Stomach (tissue), 9 donors: ENCODE measurements around the gene TMEM150A. TPM values are rescaled to one million over a fixed set of nuclear protein-coding genes. Genes with fewer than 3 reads are reported as not detected.
A peak's percentile ranks its signal among the peaks of the same experiment; 100 is the strongest.

Source experiments
- DNase-seq, 2 donors: peaks; one replicate each; pipeline versions ENCODE4 v3.0.0 to v3.0.0-alpha.2; 2013 to 2019
- H3K27ac ChIP-seq, 5 donors: fragments of 200-600 bp in 4 of 5; sonication (generic) in 4 of 5; one replicate each; pipeline ENCODE4 v1.5.1; 2013 to 2019; ENCODE audit warnings: mild to moderate bottlenecking in 1 of 5, moderate library complexity in 1 of 5
- H3K27me3 ChIP-seq, 3 donors: fragments of 200-600 bp; sonication (generic); one replicate each; pipeline ENCODE4 v1.5.1; 2017 to 2019; ENCODE audit warnings: mixed run types in 1 of 3
- H3K36me3 ChIP-seq, 4 donors: fragments of 200-600 bp; sonication (generic); 1 replicate in 3 of 4; 2 replicates in 1 of 4; pipeline ENCODE4 v1.5.1; 2016 to 2019
- H3K4me1 ChIP-seq, 4 donors: fragments of 200-600 bp; sonication (generic); one replicate each; pipeline ENCODE4 v1.5.1; 2016 to 2019
- H3K4me3 ChIP-seq, 4 donors: fragments of 200-600 bp; sonication (generic) in 3 of 4; one replicate each; pipeline ENCODE4 v1.5.1; 2016 to 2019; ENCODE audit warnings: mild to moderate bottlenecking in 1 of 4
- H3K9me3 ChIP-seq, 4 donors: fragments of 200-600 bp; sonication (generic); one replicate each; pipeline ENCODE4 v1.5.1; 2016 to 2019
- CTCF ChIP-seq, 7 experiments: fragments of 450-650 bp in 4 of 7; fragments of 200-600 bp in 3 of 7; sonication (generic) in 3 of 7; IDR thresholded peaks; one replicate each; pipeline ENCODE4 v1.5.1; 2016 to 2019; ENCODE audit warnings: antibody characterized with exemption in 7 of 7, control low read depth in 2 of 7, mild to moderate bottlenecking in 1 of 7
- EP300 ChIP-seq: sonication (generic); formaldehyde crosslinking; IDR thresholded peaks from one replicate; pipeline ENCODE4 v1.6.1; 2017; ENCODE audit warnings: antibody characterized with exemption
- POLR2A ChIP-seq, 4 donors: fragments of 450-650 bp; IDR thresholded peaks; one replicate each; pipeline ENCODE4 v1.6.1; 2016; ENCODE audit warnings: antibody characterized with exemption in 4 of 4, control low read depth in 2 of 4, mild to moderate bottlenecking in 1 of 4, moderate library complexity in 1 of 4
- POLR2AphosphoS5 ChIP-seq, 3 donors: sonication (generic); formaldehyde crosslinking; IDR thresholded peaks; one replicate each; pipeline ENCODE4 v1.6.1; 2016; ENCODE audit warnings: antibody characterized with exemption in 3 of 3
- WGBS, 5 donors: extraction: QIAGEN DNeasy Blood & Tissue Kit in 3 of 5; methylation state at CpG; one replicate each; pipeline versions ENCODE4 v1.1.5 to v1.1.7; 2013 to 2018; 5-methylcytosine and 5-hydroxymethylcytosine counted together
- intact Hi-C: fragments of 100-400 bp; cut with DNase I; formaldehyde crosslinking; loops from one replicate; pipeline ENCODE4 v1.15.1; 2023; ENCODE audit warnings: low total_unique reads
- polyA plus RNA-seq, 3 donors: library from polyadenylated mRNA; stranded (reverse); fragments of 200-250 nt; gene quantifications; one replicate each; pipeline ENCODE4 v1.2.3, GENCODE V29; 2013
- total RNA-seq, 5 donors: library from RNA; depleted of rRNA; stranded (reverse); fragments of >200 nt; gene quantifications; one replicate each; pipeline versions ENCODE4 v1.1.0 to v1.2.3, GENCODE V29; 2014 to 2016
- donor health status: healthy with polysubstance abuse.
- donor health status: Bipolar disorder and iron deficiency.
- donor health status: healthy.

The TMEM150A gene
- total and polyA plus RNA-seq, 8 donors: 5.0 to 62.4 (median 24.6) TPM; not detected in 1

DNA sequence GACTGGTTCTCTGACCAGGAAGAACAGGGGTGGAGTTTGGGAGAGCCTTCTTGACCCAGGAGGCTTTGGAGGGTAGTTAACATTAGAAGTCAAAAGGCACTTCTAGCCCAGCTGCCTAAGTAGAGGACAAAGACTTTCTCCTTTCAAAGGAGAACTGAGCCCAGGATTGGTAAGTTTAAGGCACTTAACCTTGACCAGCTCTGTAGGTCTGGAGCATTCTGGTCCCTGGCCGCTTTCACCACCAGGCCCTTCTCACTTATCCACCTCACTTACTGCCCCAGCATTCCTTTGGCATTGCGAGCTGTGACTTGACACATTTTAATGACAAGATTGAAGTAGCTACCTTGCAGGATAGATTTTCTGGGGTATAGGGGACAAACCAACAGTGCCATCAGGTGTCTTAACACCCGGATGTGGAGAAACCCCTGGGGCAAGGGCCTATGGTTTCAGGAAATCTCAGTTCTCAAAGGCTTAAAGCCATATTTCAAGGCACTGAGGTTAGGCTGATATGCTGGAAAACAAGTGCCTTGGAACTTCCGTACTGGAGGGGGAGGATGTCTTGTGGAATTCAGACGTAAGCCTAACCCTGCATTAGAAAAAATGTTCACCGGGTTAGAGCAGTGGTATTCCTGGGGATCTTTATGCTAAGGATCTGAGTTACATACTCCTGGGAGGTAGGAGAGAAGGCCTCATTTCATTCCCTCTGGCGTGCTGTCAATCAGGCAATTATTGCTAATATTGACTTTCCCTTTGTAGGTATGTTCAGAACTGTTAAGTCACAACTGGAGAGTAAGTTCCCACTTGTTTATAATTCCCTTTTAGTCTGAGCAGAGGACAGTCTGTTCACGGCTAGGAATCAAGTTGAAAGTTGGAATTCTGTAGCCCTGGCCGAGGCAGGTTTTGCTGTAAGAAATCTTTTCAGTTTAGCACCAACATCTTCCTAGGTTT is 5.0 kb upstream of the TMEM150A start:
- no peak for DNase-seq
- WGBS, 5 donors: 39 to 64% (median 46%) methylated on average over 9 of the region's 9 CpGs

DNA sequence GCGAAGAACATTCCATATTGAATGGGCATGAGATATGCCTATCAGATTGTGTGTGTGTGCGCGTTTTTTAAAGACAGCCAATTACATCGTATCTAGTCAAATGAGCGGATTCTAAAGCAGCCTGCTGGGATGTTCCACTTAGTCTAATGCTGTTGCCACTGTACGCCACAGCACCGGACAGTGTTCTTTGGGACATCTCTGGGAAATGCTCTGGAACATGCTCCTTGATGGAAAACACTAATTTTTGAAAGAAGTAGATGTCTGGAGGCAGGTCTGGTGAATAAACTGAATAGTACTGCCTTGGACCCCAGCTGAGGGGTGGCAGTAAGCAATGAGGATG is 3.6 kb upstream of the TMEM150A start:
- Histone ChIP-seq H3K36me3 (peaks cover 9 to 33% (median 21%) of the 10 kb centered on the region in 4 donors), H3K4me3 (no peak overlapping the region), H3K9me3 (no peaks in the 10 kb centered on the region), H3K4me1 (peaks cover 71 to 90% (median 84%) of the 10 kb centered on the region in 4 donors), H3K27me3 (no peaks in the 10 kb centered on the region), H3K27ac (peak overlapping the region; percentile 46 to 94 (median 88))
- TF ChIP-seq EP300 (no peak), CTCF (IDR thresholded peaks at IDR 0.05) (no peak), POLR2A (IDR thresholded peaks at IDR 0.05) (no peak), POLR2AphosphoS5 (IDR thresholded peaks at IDR 0.05) (no peak)
- intact Hi-C loops: no loop called here
- DNase-seq: no peak
- WGBS, 5 donors: 49 to 73% (median 52%) methylated on average over 7 of the region's 7 CpGs

More for the DNA sequence above, 5.0 kb upstream of the TMEM150A start:
- TF ChIP-seq POLR2A (IDR thresholded peaks at IDR 0.05) (no peak), CTCF (IDR thresholded peaks at IDR 0.05) (no peak), POLR2AphosphoS5 (IDR thresholded peaks at IDR 0.05) (no peak), EP300 (no peak)
- peak overlapping the region; percentile 60 to 94 (median 88) for H3K27ac ChIP-seq
- intact Hi-C loops: no loop called here
- no peaks in the 10 kb centered on the region for H3K27me3 ChIP-seq
- peaks cover 9 to 33% (median 21%) of the 10 kb centered on the region in 4 donors for H3K36me3 ChIP-seq
- peaks cover 67 to 88% (median 83%) of the 10 kb centered on the region in 4 donors for H3K4me1 ChIP-seq
- no peaks in the 10 kb centered on the region for H3K9me3 ChIP-seq
- peak overlapping the region in 1 of 4 donors; percentile 2 for H3K4me3 ChIP-seq

GRCh38 chr2:85605406-85606115 is 3.1 kb upstream of the TMEM150A start:
- H3K27me3 ChIP-seq: no peaks in the 10 kb centered on the region
- 21 to 39% (median 23%) methylated on average over 4 of the region's 4 CpGs for WGBS, 5 donors
- H3K36me3 ChIP-seq: peaks cover 9 to 38% (median 23%) of the 10 kb centered on the region in 4 donors
- no peak overlapping the region for H3K4me3 ChIP-seq
- peaks cover 72 to 90% (median 84%) of the 10 kb centered on the region in 4 donors for H3K4me1 ChIP-seq
- H3K27ac ChIP-seq: peak overlapping the region; percentile 46 to 94 (median 88)
- no peak for TF ChIP-seq POLR2A (IDR thresholded peaks at IDR 0.05)
- TF ChIP-seq CTCF (IDR thresholded peaks at IDR 0.05): no peak
- no peak for TF ChIP-seq POLR2AphosphoS5 (IDR thresholded peaks at IDR 0.05)
- TF ChIP-seq EP300: no peak
- peak in 1 of 2 donors; percentile 81 for DNase-seq
- intact Hi-C loops: no loop called here
- H3K9me3 ChIP-seq: no peaks in the 10 kb centered on the region
